KMS-11 (cell line): Measurements from ENCODE around the gene INO80E.

Experiments
- H2AFZ ChIP-seq: fragments of 200-600 bp; sonication (generic); 2 replicates; pipeline ENCODE4 v1.6.1; 2016; ENCODE audit warnings: antibody characterized with exemption, mixed run types, low read depth
- H3K27ac ChIP-seq: fragments of 200-600 bp; sonication (generic); 2 replicates; pipeline ENCODE4 v1.6.1; 2016; ENCODE audit warnings: mild to moderate bottlenecking, mixed run types
- H3K27me3 ChIP-seq: fragments of 200-600 bp; sonication (generic); 2 replicates; pipeline ENCODE4 v1.6.1; 2017; ENCODE audit warnings: mild to moderate bottlenecking, low read depth, mixed run types, moderate library complexity; ENCODE audit not compliant: insufficient read depth
- H3K36me3 ChIP-seq: fragments of 200-600 bp; sonication (generic); 2 replicates; pipeline ENCODE4 v1.6.1; 2017; ENCODE audit warnings: mild to moderate bottlenecking, mixed run types; ENCODE audit not compliant: insufficient read depth
- H3K4me1 ChIP-seq: fragments of 200-600 bp; sonication (generic); 2 replicates; pipeline ENCODE4 v1.6.1; 2016; ENCODE audit warnings: mild to moderate bottlenecking, low read depth, mixed run types; ENCODE audit not compliant: poor library complexity, severe bottlenecking
- H3K4me2 ChIP-seq: fragments of 200-600 bp; sonication (generic); 2 replicates; pipeline ENCODE4 v1.7.0; 2016; ENCODE audit warnings: mild to moderate bottlenecking, mixed run types
- H3K4me3 ChIP-seq: fragments of 200-600 bp; sonication (generic); IDR thresholded peaks from 2 replicates; pipeline ENCODE4 v1.6.1; 2017; ENCODE audit warnings: low read depth, low read length, mixed read lengths; ENCODE audit not compliant: insufficient read depth
- H3K79me2 ChIP-seq: fragments of 200-600 bp; sonication (generic); 2 replicates; pipeline ENCODE4 v1.6.1; 2016; ENCODE audit warnings: low read depth, mixed run types; ENCODE audit not compliant: insufficient read depth
- H3K9ac ChIP-seq: fragments of 200-600 bp; sonication (generic); 2 replicates; pipeline ENCODE4 v1.6.1; 2016; ENCODE audit warnings: mild to moderate bottlenecking, mixed run types
- H4K20me1 ChIP-seq: fragments of 200-600 bp; sonication (generic); 2 replicates; pipeline ENCODE4 v1.6.1; 2016; ENCODE audit warnings: mild to moderate bottlenecking, mixed run types; ENCODE audit not compliant: insufficient read depth
- TF ChIP-seq, protein P1 (sequence below): fragments of 200-600 bp; sonication (generic); conservative IDR thresholded peaks from 2 replicates; pipeline ENCODE4 v1.6.1; 2017; ENCODE audit warnings: low read depth, mild to moderate bottlenecking, antibody characterized with exemption, low read length, moderate library complexity, mixed read lengths

INO80E gene

DNA sequence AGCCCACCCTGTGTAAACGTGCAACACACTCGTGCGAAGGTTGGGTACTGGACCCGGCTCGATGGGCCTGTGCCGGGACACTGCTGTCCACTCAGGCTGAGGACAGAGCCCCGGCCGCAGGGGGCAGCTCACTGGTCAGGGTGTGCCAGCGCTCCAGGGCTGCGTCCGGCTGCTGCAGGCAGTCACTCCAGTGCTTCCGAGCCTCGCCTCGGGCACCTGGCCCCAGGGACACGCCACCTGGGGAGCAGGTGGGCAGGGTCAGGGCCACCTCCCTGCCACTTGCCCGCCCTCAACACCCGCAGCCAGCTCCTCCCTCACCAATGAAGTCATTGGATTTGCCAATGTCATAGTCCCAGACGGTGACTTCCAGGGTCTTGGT, 10.0 kb downstream of the INO80E start:
- Histone ChIP-seq H4K20me1 (no peaks in the 10 kb centered on the region), H3K4me1 (no peaks in the 10 kb centered on the region), H3K36me3 (no peaks in the 10 kb centered on the region), H3K27ac (no peak overlapping the region), H3K4me3 (no peak overlapping the region), H3K4me2 (no peak overlapping the region), H3K27me3 (peaks cover 27% of the 10 kb centered on the region), H2AFZ (no peak overlapping the region), H3K9ac (no peak overlapping the region), H3K79me2 (no peaks in the 10 kb centered on the region)
- TF ChIP-seq, protein P1, sequence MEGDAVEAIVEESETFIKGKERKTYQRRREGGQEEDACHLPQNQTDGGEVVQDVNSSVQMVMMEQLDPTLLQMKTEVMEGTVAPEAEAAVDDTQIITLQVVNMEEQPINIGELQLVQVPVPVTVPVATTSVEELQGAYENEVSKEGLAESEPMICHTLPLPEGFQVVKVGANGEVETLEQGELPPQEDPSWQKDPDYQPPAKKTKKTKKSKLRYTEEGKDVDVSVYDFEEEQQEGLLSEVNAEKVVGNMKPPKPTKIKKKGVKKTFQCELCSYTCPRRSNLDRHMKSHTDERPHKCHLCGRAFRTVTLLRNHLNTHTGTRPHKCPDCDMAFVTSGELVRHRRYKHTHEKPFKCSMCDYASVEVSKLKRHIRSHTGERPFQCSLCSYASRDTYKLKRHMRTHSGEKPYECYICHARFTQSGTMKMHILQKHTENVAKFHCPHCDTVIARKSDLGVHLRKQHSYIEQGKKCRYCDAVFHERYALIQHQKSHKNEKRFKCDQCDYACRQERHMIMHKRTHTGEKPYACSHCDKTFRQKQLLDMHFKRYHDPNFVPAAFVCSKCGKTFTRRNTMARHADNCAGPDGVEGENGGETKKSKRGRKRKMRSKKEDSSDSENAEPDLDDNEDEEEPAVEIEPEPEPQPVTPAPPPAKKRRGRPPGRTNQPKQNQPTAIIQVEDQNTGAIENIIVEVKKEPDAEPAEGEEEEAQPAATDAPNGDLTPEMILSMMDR = no peak

DNA sequence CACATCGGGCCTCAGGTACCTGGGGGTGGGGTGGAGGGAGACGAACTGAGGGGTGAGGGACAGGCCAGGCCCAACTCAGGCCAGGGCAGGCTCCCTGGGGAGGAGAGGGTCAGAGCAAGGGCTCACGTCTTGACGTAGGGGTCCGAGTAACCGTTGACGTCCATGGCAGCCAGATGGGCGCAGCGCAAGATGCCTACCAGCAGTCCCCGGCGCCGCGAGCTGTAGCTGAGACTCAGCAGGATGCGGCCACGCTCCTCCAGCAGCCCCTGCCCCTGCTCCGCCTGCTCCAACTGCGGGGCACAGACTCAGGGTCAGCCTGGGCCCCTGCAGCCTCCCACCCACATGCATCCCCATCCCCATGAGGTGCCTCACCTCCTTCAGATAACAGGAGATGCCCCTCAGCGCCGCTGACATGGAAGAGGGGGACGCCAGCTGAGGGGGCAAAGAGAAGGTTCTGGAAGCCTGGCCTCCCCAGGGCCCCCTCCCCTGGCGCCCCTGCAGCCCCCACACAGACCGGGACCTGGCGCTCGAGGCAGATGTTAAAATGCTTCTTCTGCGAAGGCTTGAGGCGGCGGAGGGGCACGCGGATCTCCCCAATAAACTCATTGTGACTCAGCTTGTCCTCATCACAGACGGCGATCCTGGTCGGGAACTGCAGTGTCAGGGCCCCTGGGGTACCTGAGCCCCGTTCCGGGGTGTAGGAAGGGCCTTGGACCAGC, 10.8 kb downstream of the INO80E start:
- no peaks in the 10 kb centered on the region for H4K20me1 ChIP-seq
- H3K4me1 ChIP-seq = no peaks in the 10 kb centered on the region
- TF ChIP-seq, protein P1 = no peak
- H3K36me3 ChIP-seq = no peaks in the 10 kb centered on the region
- H3K4me2 ChIP-seq = no peak overlapping the region
- H2AFZ ChIP-seq = no peak overlapping the region
- H3K27ac ChIP-seq = no peak overlapping the region
- no peaks in the 10 kb centered on the region for H3K79me2 ChIP-seq
- no peak overlapping the region for H3K9ac ChIP-seq
- no peak overlapping the region for H3K4me3 ChIP-seq
- peaks cover 27% of the 10 kb centered on the region for H3K27me3 ChIP-seq

DNA sequence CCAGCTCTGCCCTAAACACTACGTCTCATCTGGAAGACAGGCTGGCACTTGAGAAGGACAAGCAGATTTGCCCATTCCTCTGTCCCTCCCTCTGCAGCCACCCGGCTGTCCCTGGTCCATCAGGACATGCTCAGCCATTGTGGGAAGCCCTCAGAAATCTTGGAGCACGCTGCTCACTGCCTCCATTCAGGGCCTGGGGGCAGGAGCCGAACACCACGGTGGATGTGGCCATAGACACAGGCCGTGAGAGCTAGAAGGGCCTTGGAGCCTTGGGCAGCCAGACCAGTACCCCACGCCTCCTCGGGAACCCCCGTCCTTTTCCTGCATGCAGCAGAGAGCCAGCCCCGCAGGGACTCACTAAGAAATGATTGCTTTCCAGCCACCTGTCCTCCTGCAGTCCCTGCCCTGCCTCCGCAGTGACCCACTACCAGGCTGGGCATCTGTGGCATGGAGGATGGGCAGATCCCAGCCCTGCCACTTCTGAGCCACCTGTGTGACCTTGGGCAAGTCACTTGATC, 11.4 kb downstream of the INO80E start:
- H3K79me2 ChIP-seq = no peaks in the 10 kb centered on the region
- H3K4me2 ChIP-seq = no peak overlapping the region
- peaks cover 27% of the 10 kb centered on the region for H3K27me3 ChIP-seq
- H3K36me3 ChIP-seq = no peaks in the 10 kb centered on the region
- H2AFZ ChIP-seq = no peak overlapping the region
- H3K9ac ChIP-seq = no peak overlapping the region
- TF ChIP-seq, protein P1 = no peak
- no peak overlapping the region for H3K27ac ChIP-seq
- no peaks in the 10 kb centered on the region for H4K20me1 ChIP-seq
- no peaks in the 10 kb centered on the region for H3K4me1 ChIP-seq
- H3K4me3 ChIP-seq = no peak overlapping the region

DNA sequence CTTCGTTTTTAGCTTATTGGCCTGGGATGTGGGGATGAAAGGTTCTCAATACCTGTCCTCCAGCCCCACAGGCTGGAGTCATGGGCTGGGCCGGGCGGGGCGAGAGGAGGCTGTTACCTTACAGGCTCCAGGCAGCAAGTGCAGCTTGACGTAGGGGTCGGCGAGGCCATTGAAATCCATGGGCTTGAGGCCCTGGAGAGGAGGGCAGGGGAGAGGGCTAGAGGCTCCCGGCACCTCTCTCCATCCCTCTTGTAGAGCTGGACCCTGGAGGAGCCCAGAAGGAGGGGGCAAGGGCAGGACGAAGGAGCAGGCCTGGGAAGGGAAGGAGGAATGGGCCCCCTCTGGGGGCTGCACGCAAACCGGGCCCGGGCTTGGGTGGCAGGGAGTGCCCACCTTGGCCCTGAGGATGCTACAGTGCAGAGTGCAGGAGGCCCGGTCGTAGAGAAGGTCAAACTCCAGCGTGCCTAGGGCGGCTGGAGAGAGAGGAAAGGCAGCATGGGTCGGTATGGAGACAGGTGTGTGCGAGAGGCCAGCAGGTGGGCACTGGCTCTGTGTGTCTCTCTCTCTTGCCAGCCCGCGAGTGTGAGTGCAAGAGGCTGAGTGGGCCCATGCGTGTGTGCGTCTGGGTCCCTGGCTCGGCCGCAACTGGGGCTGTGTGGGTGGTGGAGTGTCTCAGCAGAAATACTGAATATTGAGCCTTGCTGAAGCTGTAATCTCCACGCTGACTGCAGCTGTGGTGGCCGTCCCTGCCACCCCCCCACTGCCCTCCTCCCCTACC, 13.2 kb downstream of the INO80E start:
- no peak overlapping the region for H3K4me2 ChIP-seq
- H3K9ac ChIP-seq = no peak overlapping the region
- H3K36me3 ChIP-seq = no peaks in the 10 kb centered on the region
- no peaks in the 10 kb centered on the region for H4K20me1 ChIP-seq
- H3K27me3 ChIP-seq = peaks cover 28% of the 10 kb centered on the region
- no peak overlapping the region for H2AFZ ChIP-seq
- H3K4me1 ChIP-seq = no peaks in the 10 kb centered on the region
- no peak overlapping the region for H3K27ac ChIP-seq
- H3K79me2 ChIP-seq = no peaks in the 10 kb centered on the region
- no peak overlapping the region for H3K4me3 ChIP-seq
- TF ChIP-seq, protein P1 = no peak
